ENCODE results near the gene RAP1B.

DNA sequence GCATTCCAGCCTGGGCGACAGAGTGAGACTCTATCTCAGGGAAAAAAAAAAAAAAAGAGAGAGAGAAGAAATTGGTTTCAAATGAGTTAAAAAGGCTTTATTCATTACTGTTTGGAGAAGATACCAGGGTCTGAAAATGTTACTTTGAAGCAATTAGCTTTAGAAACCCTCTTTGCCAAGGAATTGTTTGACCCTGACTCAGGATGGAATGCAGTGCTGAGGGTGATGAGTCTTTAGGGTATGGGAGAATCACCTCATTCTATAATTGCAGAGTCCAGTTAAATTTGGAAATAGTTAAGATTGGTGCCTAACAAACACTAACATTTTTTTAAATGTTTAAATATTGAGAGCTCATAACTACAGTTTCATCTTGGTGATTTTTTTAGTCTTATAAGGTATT lies 13.3 kb downstream of the RAP1B start:
- TF ChIP-seq, protein P1, sequence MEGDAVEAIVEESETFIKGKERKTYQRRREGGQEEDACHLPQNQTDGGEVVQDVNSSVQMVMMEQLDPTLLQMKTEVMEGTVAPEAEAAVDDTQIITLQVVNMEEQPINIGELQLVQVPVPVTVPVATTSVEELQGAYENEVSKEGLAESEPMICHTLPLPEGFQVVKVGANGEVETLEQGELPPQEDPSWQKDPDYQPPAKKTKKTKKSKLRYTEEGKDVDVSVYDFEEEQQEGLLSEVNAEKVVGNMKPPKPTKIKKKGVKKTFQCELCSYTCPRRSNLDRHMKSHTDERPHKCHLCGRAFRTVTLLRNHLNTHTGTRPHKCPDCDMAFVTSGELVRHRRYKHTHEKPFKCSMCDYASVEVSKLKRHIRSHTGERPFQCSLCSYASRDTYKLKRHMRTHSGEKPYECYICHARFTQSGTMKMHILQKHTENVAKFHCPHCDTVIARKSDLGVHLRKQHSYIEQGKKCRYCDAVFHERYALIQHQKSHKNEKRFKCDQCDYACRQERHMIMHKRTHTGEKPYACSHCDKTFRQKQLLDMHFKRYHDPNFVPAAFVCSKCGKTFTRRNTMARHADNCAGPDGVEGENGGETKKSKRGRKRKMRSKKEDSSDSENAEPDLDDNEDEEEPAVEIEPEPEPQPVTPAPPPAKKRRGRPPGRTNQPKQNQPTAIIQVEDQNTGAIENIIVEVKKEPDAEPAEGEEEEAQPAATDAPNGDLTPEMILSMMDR (IDR thresholded peaks at IDR 0.05; ENCODE audit: low read length) = no peak
- TF ChIP-seq EZH2 (optimal IDR thresholded peaks at IDR 0.05; ENCODE audit: low read depth, low read length) (no peak), EZH2phosphoT487 (IDR thresholded peaks at IDR 0.05; ENCODE audit: low read length) (no peak)

Data from MM.1S (cell line).